ENCODE data around the gene MYO1D. TPM values are rescaled to one million over a fixed set of nuclear protein-coding genes. Genes with fewer than 3 reads are reported as not detected.

The MYO1D gene
- total and polyA plus RNA-seq, 4 donors, result 22.0 to 75.8 (median 61.4) TPM

DNA sequence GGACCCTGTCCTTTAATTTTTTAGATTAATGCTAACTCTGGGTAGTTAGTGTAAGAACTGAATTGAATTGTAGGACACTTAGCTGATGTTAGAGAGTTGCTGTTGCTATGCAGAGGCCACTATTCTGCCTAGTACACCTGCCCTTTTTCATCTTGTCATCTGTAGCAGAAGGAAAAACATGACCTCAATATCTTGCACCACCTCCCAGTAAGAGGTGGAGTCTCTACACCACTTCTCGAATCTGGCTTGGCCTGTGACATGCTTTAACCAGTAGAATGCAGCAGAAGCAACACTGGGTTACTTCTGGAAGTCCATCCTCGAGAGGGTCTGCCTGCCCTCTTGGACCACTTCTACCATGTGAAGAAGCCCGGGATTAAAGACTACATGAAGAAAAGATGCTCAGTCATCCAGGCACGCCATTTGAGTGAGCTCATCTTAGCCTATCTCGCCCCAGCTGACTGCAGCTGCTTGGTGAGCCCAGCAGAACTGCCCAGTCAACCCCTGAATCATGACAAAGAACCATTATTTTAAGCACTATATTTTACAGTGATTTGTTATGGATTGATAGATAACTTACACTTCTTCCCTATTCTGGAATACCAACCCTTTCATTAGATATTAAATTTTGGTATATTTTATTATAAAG lies 153.5 kb downstream of the MYO1D start:
- ATAC-seq (ENCODE audit: insufficient read depth, low FRiP score) (no peak), DNase-seq (no peak)
- Histone ChIP-seq H3K27me3 (ENCODE audit: control insufficient read depth in 3 of 3, insufficient read depth in 3 of 3, low read length in 2 of 3) (no peaks in the 10 kb centered on the region), H3K27ac (ENCODE audit: low read depth in 1 of 2, low read length in 1 of 2) (no peak overlapping the region), H3K9ac (ENCODE audit: insufficient read depth in 1 of 2, low read length in 2 of 2) (no peak overlapping the region), H3K4me1 (ENCODE audit: control insufficient read depth in 5 of 5, insufficient read depth in 5 of 5, low read length in 5 of 5) (peaks cover 0 to 2% (median 0%) of the 10 kb centered on the region in 5 donors), H3K36me3 (ENCODE audit: control insufficient read depth in 4 of 4, insufficient read depth in 4 of 4, low read length in 4 of 4) (peaks cover 0 to 7% (median under 1%) of the 10 kb centered on the region in 4 donors), H3K9me3 (ENCODE audit: control insufficient read depth in 4 of 4, insufficient read depth in 3 of 4, low read length in 3 of 4) (no peaks in the 10 kb centered on the region), H3K4me3 (no peak overlapping the region)
- TF ChIP-seq, protein P1, sequence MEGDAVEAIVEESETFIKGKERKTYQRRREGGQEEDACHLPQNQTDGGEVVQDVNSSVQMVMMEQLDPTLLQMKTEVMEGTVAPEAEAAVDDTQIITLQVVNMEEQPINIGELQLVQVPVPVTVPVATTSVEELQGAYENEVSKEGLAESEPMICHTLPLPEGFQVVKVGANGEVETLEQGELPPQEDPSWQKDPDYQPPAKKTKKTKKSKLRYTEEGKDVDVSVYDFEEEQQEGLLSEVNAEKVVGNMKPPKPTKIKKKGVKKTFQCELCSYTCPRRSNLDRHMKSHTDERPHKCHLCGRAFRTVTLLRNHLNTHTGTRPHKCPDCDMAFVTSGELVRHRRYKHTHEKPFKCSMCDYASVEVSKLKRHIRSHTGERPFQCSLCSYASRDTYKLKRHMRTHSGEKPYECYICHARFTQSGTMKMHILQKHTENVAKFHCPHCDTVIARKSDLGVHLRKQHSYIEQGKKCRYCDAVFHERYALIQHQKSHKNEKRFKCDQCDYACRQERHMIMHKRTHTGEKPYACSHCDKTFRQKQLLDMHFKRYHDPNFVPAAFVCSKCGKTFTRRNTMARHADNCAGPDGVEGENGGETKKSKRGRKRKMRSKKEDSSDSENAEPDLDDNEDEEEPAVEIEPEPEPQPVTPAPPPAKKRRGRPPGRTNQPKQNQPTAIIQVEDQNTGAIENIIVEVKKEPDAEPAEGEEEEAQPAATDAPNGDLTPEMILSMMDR (IDR thresholded peaks at IDR 0.05; ENCODE audit: control extremely low read depth, extremely low read depth), result no peak
- WGBS, 2 donors, result 90 to 92% methylated on average over 5 of the region's 5 CpGs

DNA sequence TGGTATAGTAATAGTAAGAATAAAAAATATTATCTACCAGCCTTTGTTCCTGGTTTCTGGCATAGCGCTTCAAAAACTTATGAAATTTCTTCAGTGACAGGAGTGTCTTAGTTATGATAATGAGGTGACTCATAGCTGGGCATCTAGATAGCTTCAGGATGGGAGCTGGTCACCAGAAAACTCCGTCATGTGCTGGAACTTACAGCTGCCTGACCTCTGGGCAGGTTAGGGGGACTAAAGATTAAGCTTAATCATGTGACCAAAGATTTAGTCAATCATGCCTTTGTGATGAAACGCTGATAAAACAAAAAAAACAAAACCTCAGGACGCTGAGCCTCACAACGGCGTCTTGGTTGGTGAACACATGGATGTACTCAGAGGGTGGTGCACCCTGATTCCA lies 154.2 kb downstream of the MYO1D start:
- Histone ChIP-seq H3K4me3 (no peak overlapping the region), H3K27ac (ENCODE audit: low read depth in 1 of 2, low read length in 1 of 2) (no peak overlapping the region), H3K4me1 (ENCODE audit: control insufficient read depth in 5 of 5, insufficient read depth in 5 of 5, low read length in 5 of 5) (peaks cover 0 to 2% (median 0%) of the 10 kb centered on the region in 5 donors), H3K9ac (ENCODE audit: insufficient read depth in 1 of 2, low read length in 2 of 2) (no peak overlapping the region), H3K9me3 (ENCODE audit: control insufficient read depth in 4 of 4, insufficient read depth in 3 of 4, low read length in 3 of 4) (no peaks in the 10 kb centered on the region), H3K36me3 (ENCODE audit: control insufficient read depth in 4 of 4, insufficient read depth in 4 of 4, low read length in 4 of 4) (peaks cover 0 to 7% (median under 1%) of the 10 kb centered on the region in 4 donors), H3K27me3 (ENCODE audit: control insufficient read depth in 3 of 3, insufficient read depth in 3 of 3, low read length in 2 of 3) (no peaks in the 10 kb centered on the region)
- WGBS, 2 donors, result 93 to 98% methylated on average over 6 of the region's 6 CpGs
- no peak for DNase-seq
- TF ChIP-seq, protein P1 (IDR thresholded peaks at IDR 0.05; ENCODE audit: control extremely low read depth, extremely low read depth), result no peak
- no peak for ATAC-seq (ENCODE audit: insufficient read depth, low FRiP score)

DNA sequence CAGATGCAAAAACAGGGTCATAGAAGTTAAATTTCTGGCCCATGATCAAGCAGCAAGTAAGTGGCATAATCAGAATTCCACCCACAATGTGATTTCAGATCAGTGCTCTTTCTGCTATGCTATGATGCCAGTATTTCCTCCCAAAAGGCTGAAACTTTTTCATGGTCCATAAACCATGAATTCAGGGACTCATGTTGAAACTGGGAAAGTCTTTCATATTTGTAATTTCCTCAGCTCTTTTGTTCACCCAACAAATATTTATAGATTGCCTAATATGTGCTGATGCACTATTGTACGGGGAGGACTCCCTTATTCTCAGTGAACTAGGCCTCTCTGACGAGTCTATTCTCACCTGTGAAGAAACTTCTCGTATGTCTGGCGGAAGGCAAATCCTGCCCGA lies 156.3 kb downstream of the MYO1D start:
- TF ChIP-seq, protein P1 (IDR thresholded peaks at IDR 0.05; ENCODE audit: control extremely low read depth, extremely low read depth), result no peak
- H3K27ac ChIP-seq (ENCODE audit: low read depth in 1 of 2, low read length in 1 of 2), result no peak overlapping the region
- DNase-seq (peak in 2 of 3 donors; percentile 21 to 38), ATAC-seq (ENCODE audit: insufficient read depth, low FRiP score) (no peak)
- no peaks in the 10 kb centered on the region for H3K9me3 ChIP-seq (ENCODE audit: control insufficient read depth in 4 of 4, insufficient read depth in 3 of 4, low read length in 3 of 4)
- no peak overlapping the region for H3K9ac ChIP-seq (ENCODE audit: insufficient read depth in 1 of 2, low read length in 2 of 2)
- no peaks in the 10 kb centered on the region for H3K27me3 ChIP-seq (ENCODE audit: control insufficient read depth in 3 of 3, insufficient read depth in 3 of 3, low read length in 2 of 3)
- no peak overlapping the region for H3K4me3 ChIP-seq
- peaks cover 0 to 7% (median 1%) of the 10 kb centered on the region in 4 donors for H3K36me3 ChIP-seq (ENCODE audit: control insufficient read depth in 4 of 4, insufficient read depth in 4 of 4, low read length in 4 of 4)
- peaks cover 0 to 2% (median 0%) of the 10 kb centered on the region in 5 donors for H3K4me1 ChIP-seq (ENCODE audit: control insufficient read depth in 5 of 5, insufficient read depth in 5 of 5, low read length in 5 of 5)
- WGBS, 2 donors, result 93 to 97% methylated on average over 5 of the region's 5 CpGs
